HepG2 (cell line): ENCODE results near the gene ST6GALNAC4. TPM values are rescaled to one million over a fixed set of nuclear protein-coding genes. Genes with fewer than 3 reads are reported as not detected.

Experiments used
- AKAP8 ChIP-seq: sonication (generic); formaldehyde crosslinking; IDR thresholded peaks from 2 replicates; pipeline ENCODE4 v1.5.1; 2020; ENCODE audit warnings: mild to moderate bottlenecking, missing genetic modification reagents
- HNRNPUL1 ChIP-seq: fragments of 200-400 bp; formaldehyde crosslinking; IDR thresholded peaks from 2 replicates; pipeline ENCODE4 v1.6.1; 2017; ENCODE audit warnings: low read depth, mild to moderate bottlenecking, low read length, moderate library complexity
- KLF12 ChIP-seq: sonication (generic); formaldehyde crosslinking; IDR thresholded peaks from 2 replicates; pipeline ENCODE4 v1.4.0; 2020; ENCODE audit warnings: missing genetic modification reagents, borderline replicate concordance
- RERE ChIP-seq: IDR thresholded peaks from 2 replicates; pipeline ENCODE4 v1.6.1; 2016; ENCODE audit warnings: low read depth, missing genetic modification reagents, missing compliant biosample characterization
- RXRA ChIP-seq: sonication (generic); formaldehyde crosslinking; IDR thresholded peaks from 2 replicates; pipeline ENCODE4 v1.5.1; 2020; ENCODE audit warnings: missing genetic modification reagents
- ZBTB10 ChIP-seq: sonication (generic); formaldehyde crosslinking; IDR thresholded peaks from 2 replicates; pipeline ENCODE4 v1.4.0; 2020; ENCODE audit warnings: missing genetic modification reagents, borderline replicate concordance
- ZKSCAN5 ChIP-seq: sonication (generic); formaldehyde crosslinking; IDR thresholded peaks from 2 replicates; pipeline ENCODE4 v1.5.1; 2020; ENCODE audit warnings: mild to moderate bottlenecking, missing genetic modification reagents
- ZNF224 ChIP-seq: sonication (generic); formaldehyde crosslinking; IDR thresholded peaks from 2 replicates; pipeline ENCODE4 v1.5.0; 2020; ENCODE audit warnings: mild to moderate bottlenecking, missing genetic modification reagents
- ZNF3 ChIP-seq: IDR thresholded peaks from 2 replicates; pipeline ENCODE4 v1.7.0; 2017; ENCODE audit warnings: inconsistent platforms
- ZNF367 ChIP-seq: sonication (generic); formaldehyde crosslinking; IDR thresholded peaks from 2 replicates; pipeline ENCODE4 v1.4.0; 2020; ENCODE audit warnings: missing genetic modification reagents, borderline replicate concordance
- ZNF562 ChIP-seq: sonication (generic); formaldehyde crosslinking; IDR thresholded peaks from 2 replicates; pipeline ENCODE4 v1.8.0; 2022; ENCODE audit warnings: missing genetic modification reagents, borderline replicate concordance
- ZNF607 ChIP-seq: sonication (generic); formaldehyde crosslinking; IDR thresholded peaks from 2 replicates; pipeline ENCODE4 v1.5.1; 2020; ENCODE audit warnings: missing genetic modification reagents, mild to moderate bottlenecking, borderline replicate concordance
- ZNF788 ChIP-seq: sonication (generic); formaldehyde crosslinking; IDR thresholded peaks from 2 replicates; pipeline ENCODE4 v1.5.0; 2020; ENCODE audit warnings: mild to moderate bottlenecking, missing genetic modification reagents, borderline replicate concordance
- ZSCAN30 ChIP-seq: sonication (generic); formaldehyde crosslinking; IDR thresholded peaks from 2 replicates; pipeline ENCODE4 v1.5.0; 2020; ENCODE audit warnings: mild to moderate bottlenecking, missing genetic modification reagents
- polyA plus RNA-seq, 8 experiments: library from polyadenylated mRNA; depleted of rRNA in 3 of 8; stranded (reverse) in 7 of 8; unstranded in 1 of 8; fragments of >200 nt; fragmentation: Illumina TruSeq in 4 of 8; extraction: Trizol in 4 of 8; gene quantifications; 2 replicates each; pipeline versions ENCODE4 v1.2.1 to v1.2.3, GENCODE V29; 2011 to 2016; ENCODE audit warnings: low read depth in 4 of 8, missing spikeins in 1 of 8, mixed read lengths in 1 of 8; ENCODE audit not compliant: insufficient read depth in 1 of 8
- total RNA-seq, 5 experiments: library from RNA; depleted of rRNA; stranded (reverse); fragments of >200 nt; fragmentation: Illumina TruSeq; extraction: Trizol; gene quantifications; 2 replicates each; pipeline ENCODE4 v1.2.3, GENCODE V29; 2016; ENCODE audit warnings: low read depth in 1 of 5
- TF ChIP-seq, protein P1 (sequence below): sonication (generic); formaldehyde crosslinking; IDR thresholded peaks from 2 replicates; pipeline ENCODE4 v1.5.1; 2020; ENCODE audit warnings: mild to moderate bottlenecking, missing genetic modification reagents

Gene ST6GALNAC4
- total and polyA plus RNA-seq, 2 of the 13 experiments (the other 11 are each of a cell fraction or from before 2014, with no cell fraction given), result 18.8 to 27.7 TPM

GRCh38 chr9:127950513-127951289 is 33.9 kb upstream of the ST6GALNAC4 start (continued):
- TF ChIP-seq ZNF367 (CRISPR knock-in tag), result no peak; the same call in 1 of the 2 replicates
- TF ChIP-seq HNRNPUL1, result no peak
- TF ChIP-seq, protein P1, sequence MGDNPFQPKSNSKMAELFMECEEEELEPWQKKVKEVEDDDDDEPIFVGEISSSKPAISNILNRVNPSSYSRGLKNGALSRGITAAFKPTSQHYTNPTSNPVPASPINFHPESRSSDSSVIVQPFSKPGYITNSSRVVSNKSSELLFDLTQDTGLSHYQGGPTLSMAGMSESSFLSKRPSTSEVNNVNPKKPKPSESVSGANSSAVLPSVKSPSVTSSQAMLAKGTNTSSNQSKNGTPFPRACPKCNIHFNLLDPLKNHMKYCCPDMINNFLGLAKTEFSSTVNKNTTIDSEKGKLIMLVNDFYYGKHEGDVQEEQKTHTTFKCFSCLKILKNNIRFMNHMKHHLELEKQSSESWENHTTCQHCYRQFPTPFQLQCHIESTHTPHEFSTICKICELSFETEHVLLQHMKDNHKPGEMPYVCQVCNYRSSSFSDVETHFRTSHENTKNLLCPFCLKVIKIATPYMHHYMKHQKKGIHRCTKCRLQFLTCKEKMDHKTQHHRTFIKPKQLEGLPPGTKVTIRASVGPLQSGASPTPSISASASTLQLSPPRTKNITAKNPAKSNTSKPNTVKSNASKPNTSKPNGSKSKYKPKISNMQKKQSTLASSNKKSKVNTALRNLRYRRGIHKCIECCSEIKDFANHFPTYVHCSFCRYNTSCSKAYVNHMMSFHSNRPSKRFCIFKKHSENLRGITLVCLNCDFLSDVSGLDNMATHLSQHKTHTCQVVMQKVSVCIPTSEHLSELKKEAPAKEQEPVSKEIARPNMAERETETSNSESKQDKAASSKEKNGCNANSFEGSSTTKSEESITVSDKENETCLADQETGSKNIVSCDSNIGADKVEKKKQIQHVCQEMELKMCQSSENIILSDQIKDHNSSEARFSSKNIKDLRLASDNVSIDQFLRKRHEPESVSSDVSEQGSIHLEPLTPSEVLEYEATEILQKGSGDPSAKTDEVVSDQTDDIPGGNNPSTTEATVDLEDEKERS, result peak; percentile 79; the same call in 1 of the 2 replicates
- no peak for TF ChIP-seq ZSCAN30 (CRISPR knock-in tag)
- peak; percentile 96; the same call in 1 of the 2 replicates for TF ChIP-seq ZNF788 (CRISPR knock-in tag)
- TF ChIP-seq ZBTB10 (CRISPR knock-in tag), result peak; percentile 93
- TF ChIP-seq RXRA (CRISPR knock-in tag), result peak; percentile 95
- TF ChIP-seq ZKSCAN5, result peak; percentile 80
- TF ChIP-seq ZNF607, result peak; percentile 75; the same call in 1 of the 2 replicates
- peak; percentile 69; the same call in 1 of the 2 replicates for TF ChIP-seq KLF12 (CRISPR knock-in tag)
- TF ChIP-seq RERE, result peak; percentile 80
- peak; percentile 87; the same call in 1 of the 2 replicates for TF ChIP-seq ZNF224
- TF ChIP-seq ZNF562, result no peak
- TF ChIP-seq AKAP8 (CRISPR knock-in tag), result peak; percentile 82
- TF ChIP-seq ZNF3 (CRISPR knock-in tag), result no peak
